ENCODE measurements around the gene PKD2L2.

DNA sequence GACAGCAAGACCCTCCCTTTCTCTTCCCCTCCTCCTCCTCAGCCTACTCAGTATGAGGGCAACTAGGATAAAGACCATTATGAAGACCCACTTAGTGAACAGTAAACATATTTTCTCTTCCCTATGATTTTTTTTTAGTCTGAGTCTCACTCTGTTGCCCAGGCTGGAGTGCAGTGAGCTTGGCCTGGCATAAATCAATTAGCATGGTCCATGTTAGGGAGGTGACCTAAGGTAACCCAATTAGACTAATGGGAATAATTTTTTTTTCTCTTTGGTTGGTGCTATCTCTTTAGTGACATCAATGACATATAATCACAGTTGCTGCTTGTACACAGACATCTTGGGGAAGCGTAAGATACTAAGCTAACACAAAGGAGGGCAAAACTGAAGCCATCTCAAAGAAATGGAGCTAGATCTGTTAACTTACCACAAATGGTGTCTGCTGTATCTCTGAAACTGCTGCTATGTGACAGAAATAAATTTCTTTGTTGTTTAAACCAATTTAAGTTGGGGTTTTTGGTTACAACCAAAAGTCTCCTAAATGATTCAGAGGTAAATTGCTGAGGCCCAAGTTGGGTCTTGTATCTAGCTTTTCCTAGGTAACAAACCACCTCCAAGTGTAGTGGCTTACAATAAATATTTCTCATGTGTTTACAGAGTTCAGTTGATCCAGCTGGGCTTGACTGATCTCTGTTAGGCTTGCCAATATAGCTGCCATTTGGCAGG lies 13.3 kb downstream of the PKD2L2 start:
- no peak for TF ChIP-seq EZH2 (IDR thresholded peaks at IDR 0.05; ENCODE audit: borderline replicate concordance, low read depth, low read length, severe bottlenecking)
- TF ChIP-seq, protein P1, sequence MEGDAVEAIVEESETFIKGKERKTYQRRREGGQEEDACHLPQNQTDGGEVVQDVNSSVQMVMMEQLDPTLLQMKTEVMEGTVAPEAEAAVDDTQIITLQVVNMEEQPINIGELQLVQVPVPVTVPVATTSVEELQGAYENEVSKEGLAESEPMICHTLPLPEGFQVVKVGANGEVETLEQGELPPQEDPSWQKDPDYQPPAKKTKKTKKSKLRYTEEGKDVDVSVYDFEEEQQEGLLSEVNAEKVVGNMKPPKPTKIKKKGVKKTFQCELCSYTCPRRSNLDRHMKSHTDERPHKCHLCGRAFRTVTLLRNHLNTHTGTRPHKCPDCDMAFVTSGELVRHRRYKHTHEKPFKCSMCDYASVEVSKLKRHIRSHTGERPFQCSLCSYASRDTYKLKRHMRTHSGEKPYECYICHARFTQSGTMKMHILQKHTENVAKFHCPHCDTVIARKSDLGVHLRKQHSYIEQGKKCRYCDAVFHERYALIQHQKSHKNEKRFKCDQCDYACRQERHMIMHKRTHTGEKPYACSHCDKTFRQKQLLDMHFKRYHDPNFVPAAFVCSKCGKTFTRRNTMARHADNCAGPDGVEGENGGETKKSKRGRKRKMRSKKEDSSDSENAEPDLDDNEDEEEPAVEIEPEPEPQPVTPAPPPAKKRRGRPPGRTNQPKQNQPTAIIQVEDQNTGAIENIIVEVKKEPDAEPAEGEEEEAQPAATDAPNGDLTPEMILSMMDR (IDR thresholded peaks at IDR 0.05; ENCODE audit: borderline replicate concordance, extremely low read depth, low read length, poor library complexity, severe bottlenecking): no peak
